ENCODE results near the gene CDK3. TPM values are rescaled to one million over a fixed set of nuclear protein-coding genes. Genes with fewer than 3 reads are reported as not detected.

CDK3 gene
- total and polyA plus RNA-seq, 2 of the 4 experiments (the other 2 are of a cell fraction), result 0.72 to 8.8 TPM

GRCh38 chr17:76038050-76038449 lies 37.4 kb downstream of the CDK3 start:
- ChIA-PET CTCF (no interaction called here), POLR2A (ENCODE audit: unreplicated experiment) (no interaction called here)
- no peaks in the 10 kb centered on the region for H3K27me3 ChIP-seq (ENCODE audit: control insufficient read depth, insufficient read depth, low read length)
- H4K5ac ChIP-seq (ENCODE audit: low read depth, low read length), result no peak overlapping the region
- H3K4me1 ChIP-seq (ENCODE audit: control insufficient read depth, insufficient read depth, low read length), result no peaks in the 10 kb centered on the region
- 100% methylated on average over 3 of the region's 3 CpGs; no CpG with 5 or more reads in 1 of the 2 experiments for WGBS, 2 experiments (ENCODE audit: extremely low coverage in 2 of 2, insufficient read length in 1 of 2)
- no peak overlapping the region for H3K14ac ChIP-seq (replicated peaks; ENCODE audit: low read depth, low read length)
- H3K27ac ChIP-seq (ENCODE audit: insufficient read depth, low read length), result no peak overlapping the region
- in situ Hi-C loops (cut with MboI; ENCODE audit: low sequenced_read_pairs) (no loop called here), dilution Hi-C loops (cut with HindIII; ENCODE audit: low sequenced_read_pairs, unreplicated experiment) (no loop called here), intact Hi-C loops (cut with micrococcal nuclease) (loop anchor here (5.0 kb wide), 1 partner anchor 34 kb away; the partner anchor contains the start of genes GALR2 and SRP68)
- TF ChIP-seq ELK1 (IDR thresholded peaks at IDR 0.05; ENCODE audit: borderline replicate concordance, low read depth, low read length) (no peak), NFE2L2 (IDR thresholded peaks at IDR 0.05; ENCODE audit: low read depth, low read length) (no peak), MAZ (IDR thresholded peaks at IDR 0.05; ENCODE audit: borderline replicate concordance, low read depth, low read length) (no peak), MAFK (IDR thresholded peaks at IDR 0.05; ENCODE audit: low read depth, low read length) (no peak), POLR2A (IDR thresholded peaks at IDR 0.05; ENCODE audit: low read depth, low read length) (no peak), SMC3 (IDR thresholded peaks at IDR 0.05; ENCODE audit: low read depth, low read length) (no peak), CEBPB (IDR thresholded peaks at IDR 0.05; ENCODE audit: low read depth, low read length) (no peak), BHLHE40 (IDR thresholded peaks at IDR 0.05; ENCODE audit: low read depth, low read length) (no peak), RAD21 (IDR thresholded peaks at IDR 0.05; ENCODE audit: low read length) (no peak), MXI1 (IDR thresholded peaks at IDR 0.05; ENCODE audit: borderline replicate concordance, low read depth, low read length) (no peak), RFX5 (IDR thresholded peaks at IDR 0.05; ENCODE audit: low read depth, low read length) (no peak), CTCF (conservative IDR thresholded peaks at IDR 0.05; ENCODE audit: low read depth, low read length) (no peak), FOS (IDR thresholded peaks at IDR 0.05; ENCODE audit: low read depth, low read length) (no peak)
- no peak overlapping the region for H2BK15ac ChIP-seq (ENCODE audit: low read depth, low read length)
- peaks cover 5% of the 10 kb centered on the region; the same call in 1 of the 2 replicates for H3K9me1 ChIP-seq (ENCODE audit: insufficient read depth, low read length)
- no peak overlapping the region for H2BK5ac ChIP-seq (ENCODE audit: low read depth, low read length, poor library complexity, severe bottlenecking)
- H2BK20ac ChIP-seq (ENCODE audit: low read depth, low read length), result no peak overlapping the region
- DNase-seq (peak; percentile 16), ATAC-seq (ENCODE audit: low read depth) (no peak)
- H2AFZ ChIP-seq (replicated peaks; ENCODE audit: low read length, poor library complexity), result no peak overlapping the region
- H3K4me3 ChIP-seq (ENCODE audit: insufficient read depth, low read depth, low read length), result no peak overlapping the region
- H2BK120ac ChIP-seq (ENCODE audit: low read depth, low read length), result no peak overlapping the region
- no peak overlapping the region for H3K18ac ChIP-seq (ENCODE audit: low read depth, low read length)
- peaks cover 43% of the 10 kb centered on the region for H3K36me3 ChIP-seq (ENCODE audit: control insufficient read depth, insufficient read depth, low read length)
- no peak overlapping the region for H3K9ac ChIP-seq (ENCODE audit: low read depth, low read length)
- no TSS peak for BruUV-seq (replicated peaks)
- H2AK5ac ChIP-seq (ENCODE audit: low read depth, low read length), result no peak overlapping the region
- H3K79me1 ChIP-seq (ENCODE audit: low read depth in 1 of 2, low read length in 2 of 2), result no peaks in the 10 kb centered on the region; a peak in 1 of 4 replicates
- no peak overlapping the region for H2AK9ac ChIP-seq (replicated peaks; ENCODE audit: low read depth, low read length, poor library complexity)
- H3K9me3 ChIP-seq (ENCODE audit: control insufficient read depth, insufficient read depth, low read length), result no peaks in the 10 kb centered on the region
- H3K23ac ChIP-seq (ENCODE audit: low read depth, low read length), result no peak overlapping the region
- no peak overlapping the region for H3K56ac ChIP-seq (ENCODE audit: extremely low read depth, insufficient read depth, low read length)
- no peak overlapping the region for H3K4me2 ChIP-seq (ENCODE audit: low read depth, low read length)
- H3K4ac ChIP-seq (ENCODE audit: low read depth, low read length), result no peak overlapping the region
- 0 out of 2 replicates have a peak, but pooled peaks cover 8% of the 10 kb centered on the region for H4K20me1 ChIP-seq (ENCODE audit: insufficient read depth, low read length)
- H4K91ac ChIP-seq (ENCODE audit: insufficient read depth, low read depth, low read length), result no peak overlapping the region
- no peak overlapping the region for H4K8ac ChIP-seq (ENCODE audit: low read depth in 2 of 2, low read length in 2 of 2)

All from IMR-90 (cell line).